ENCODE measurements around the gene TMEM229B.
A peak's percentile ranks its signal among the peaks of the same experiment; 100 is the strongest.

The TMEM229B gene

DNA sequence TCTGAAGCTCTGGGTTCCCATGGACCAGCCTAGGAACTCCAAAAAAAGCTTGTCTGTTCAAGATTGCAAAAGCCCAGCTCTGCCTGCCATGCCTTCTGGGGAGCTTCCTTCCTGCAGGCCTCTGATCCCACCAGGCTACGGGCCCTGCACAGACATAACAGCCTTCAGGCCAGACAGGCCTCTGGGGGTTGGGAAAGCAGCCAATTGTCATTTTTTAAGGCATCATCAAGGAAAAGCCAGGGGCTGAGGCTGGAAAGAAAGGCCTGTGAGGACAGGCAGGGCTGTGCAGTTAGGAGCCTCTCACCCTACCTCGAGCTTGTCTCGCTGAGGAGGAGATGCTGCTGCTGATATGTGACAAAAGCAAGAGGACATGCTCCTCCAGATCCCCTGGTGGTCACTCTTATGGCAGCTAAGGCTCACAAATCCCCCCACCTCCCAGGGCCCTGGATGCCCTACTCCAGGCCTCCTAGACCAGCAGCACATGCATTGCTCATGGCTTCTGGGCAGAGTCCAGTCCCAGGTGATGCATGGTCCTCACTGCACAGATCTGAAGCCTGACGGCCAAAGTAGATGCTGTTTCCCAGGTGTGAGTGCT lies 2.9 kb downstream of the TMEM229B start:
- Mint-ChIP-seq H3K9me3 (no peaks in the 10 kb centered on the region), H3K27me3 (no peaks in the 10 kb centered on the region), H3K36me3 (ENCODE audit: low read depth) (peaks cover 27% of the 10 kb centered on the region), H3K27ac (no peak overlapping the region), H3K4me3 (no peak overlapping the region), H3K4me1 (ENCODE audit: low read depth) (peaks cover 86% of the 10 kb centered on the region)
- no peak for DNase-seq

DNA sequence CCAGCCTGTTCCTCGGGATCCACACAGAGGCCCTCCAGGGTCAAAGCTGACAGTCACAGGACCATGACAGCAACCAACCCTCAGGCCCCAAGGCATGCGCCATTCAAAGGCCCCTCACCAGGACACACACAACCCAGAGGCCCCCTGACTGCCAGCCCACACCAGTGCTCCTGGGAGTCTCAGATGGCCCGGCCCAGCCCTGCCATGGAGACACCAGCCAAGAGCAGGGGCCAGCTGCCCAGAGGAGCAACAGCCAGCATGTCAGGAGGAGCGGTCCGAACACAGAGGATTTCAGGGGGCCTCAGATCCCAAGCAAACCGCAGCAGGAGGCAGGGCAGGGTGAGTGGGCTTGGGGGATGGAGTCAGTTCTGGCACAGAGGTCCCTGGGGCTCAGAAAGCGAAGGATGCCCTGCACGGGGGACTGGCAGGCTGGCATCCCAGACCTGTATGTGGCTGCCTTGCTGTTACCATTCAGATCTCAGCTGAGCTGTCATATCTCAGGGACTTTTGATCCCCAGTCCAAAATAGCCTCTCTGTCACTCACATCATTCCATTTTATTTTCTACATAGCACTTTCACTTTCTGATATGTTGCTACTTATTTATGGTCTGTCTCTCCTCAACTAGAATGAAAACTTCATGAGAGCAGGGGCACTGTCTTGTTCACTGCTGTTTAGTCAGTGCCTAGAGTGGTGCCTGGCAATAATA lies 4.8 kb downstream of the TMEM229B start:
- no peak for DNase-seq
- H3K9me3 Mint-ChIP-seq = no peaks in the 10 kb centered on the region
- peak overlapping the region; percentile 37 for H3K27ac Mint-ChIP-seq
- peaks cover 73% of the 10 kb centered on the region for H3K4me1 Mint-ChIP-seq (ENCODE audit: low read depth)
- H3K36me3 Mint-ChIP-seq (ENCODE audit: low read depth) = peaks cover 27% of the 10 kb centered on the region
- no peak overlapping the region for H3K4me3 Mint-ChIP-seq
- H3K27me3 Mint-ChIP-seq = no peaks in the 10 kb centered on the region

DNA sequence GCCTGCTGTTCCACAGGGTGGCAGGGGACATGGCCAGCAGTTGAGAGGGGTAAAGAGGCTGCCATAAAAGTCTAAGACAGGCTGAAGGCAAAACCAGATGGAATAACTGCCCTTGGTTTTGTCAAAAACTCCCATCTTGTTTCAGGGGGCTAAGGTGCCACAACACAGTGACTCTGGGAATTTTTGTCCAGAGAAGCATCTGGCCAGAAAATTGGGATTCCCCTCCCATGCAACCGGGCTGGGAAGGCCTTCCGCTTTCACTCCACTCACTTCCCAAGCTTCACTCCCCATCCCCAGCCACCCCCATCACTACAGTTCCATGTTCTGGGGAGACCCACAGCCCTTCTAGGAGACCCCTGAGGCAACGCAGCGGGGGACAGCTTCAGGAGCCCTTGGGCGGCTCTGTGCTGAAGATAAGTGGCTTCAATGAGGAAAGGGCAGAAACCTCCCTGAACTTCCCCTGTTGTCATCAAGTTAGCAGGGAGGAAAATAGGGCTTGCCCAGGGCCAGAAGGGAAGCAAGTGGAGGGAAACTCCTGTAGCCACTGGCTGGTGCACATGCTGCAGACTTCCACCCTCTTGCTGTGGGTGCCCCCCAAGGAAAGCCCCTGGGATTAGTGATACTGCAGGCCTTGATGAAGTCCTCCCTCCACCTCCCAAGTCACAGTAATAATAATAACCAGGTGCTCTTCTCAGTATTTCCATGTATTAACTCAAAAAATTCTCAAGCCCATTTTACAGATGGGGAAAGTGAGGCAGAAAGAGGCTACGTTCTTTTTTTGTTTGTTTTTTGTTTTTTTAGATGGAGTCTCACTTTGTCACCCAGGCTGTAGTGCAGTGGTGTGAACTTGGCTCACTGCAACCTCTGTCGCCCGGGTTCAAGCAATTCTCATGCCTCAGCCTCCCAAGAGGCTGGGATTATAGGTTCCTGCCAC lies 6.0 kb downstream of the TMEM229B start:
- no peak overlapping the region for H3K27ac Mint-ChIP-seq
- peaks cover 32% of the 10 kb centered on the region for H3K36me3 Mint-ChIP-seq (ENCODE audit: low read depth)
- H3K4me3 Mint-ChIP-seq = no peak overlapping the region
- no peaks in the 10 kb centered on the region for H3K27me3 Mint-ChIP-seq
- no peaks in the 10 kb centered on the region for H3K9me3 Mint-ChIP-seq
- H3K4me1 Mint-ChIP-seq (ENCODE audit: low read depth) = peaks cover 65% of the 10 kb centered on the region
- no peak for DNase-seq

DNA sequence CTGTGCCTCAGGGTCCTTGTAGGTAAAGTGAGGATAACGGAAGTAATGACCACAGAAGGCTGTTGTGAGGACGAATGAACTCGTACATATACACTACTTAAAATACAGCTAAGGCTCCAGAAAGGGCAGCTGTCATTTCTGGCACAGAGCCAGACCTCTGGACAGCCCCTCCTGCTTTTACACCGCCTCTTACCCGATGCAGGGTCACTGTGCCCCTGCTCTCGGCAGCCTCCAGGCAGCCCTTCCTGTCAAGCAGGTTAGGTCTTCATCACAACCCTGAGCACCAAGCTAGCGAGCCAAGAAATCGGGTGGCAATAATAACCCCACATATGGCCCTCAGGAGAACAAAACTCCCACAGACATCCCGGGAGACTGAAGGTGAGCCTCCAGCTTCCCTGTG lies 8.5 kb downstream of the TMEM229B start:
- Mint-ChIP-seq H3K27ac (no peak overlapping the region), H3K4me1 (ENCODE audit: low read depth) (peaks cover 47% of the 10 kb centered on the region), H3K36me3 (ENCODE audit: low read depth) (peaks cover 20% of the 10 kb centered on the region), H3K9me3 (no peaks in the 10 kb centered on the region), H3K4me3 (no peak overlapping the region), H3K27me3 (no peaks in the 10 kb centered on the region)
- DNase-seq = no peak

DNA sequence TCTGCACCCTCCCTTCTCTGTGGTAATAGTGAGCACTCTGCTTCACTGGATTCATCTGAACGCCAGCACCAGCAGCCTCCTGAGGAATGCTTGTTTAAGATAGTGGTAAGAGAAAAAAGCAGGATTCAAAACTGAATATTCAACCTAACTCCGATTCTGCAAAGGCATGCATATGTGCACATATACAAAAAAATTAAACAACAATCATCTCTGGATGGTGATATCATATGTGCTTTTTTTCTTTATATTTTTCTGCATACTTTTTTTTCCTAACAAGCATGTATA lies 9.8 kb downstream of the TMEM229B start:
- no peak for DNase-seq
- Mint-ChIP-seq H3K4me1 (ENCODE audit: low read depth) (peaks cover 35% of the 10 kb centered on the region), H3K9me3 (no peaks in the 10 kb centered on the region), H3K36me3 (ENCODE audit: low read depth) (peaks cover 16% of the 10 kb centered on the region), H3K27ac (peak overlapping the region; percentile 60), H3K4me3 (no peak overlapping the region), H3K27me3 (no peaks in the 10 kb centered on the region)

DNA sequence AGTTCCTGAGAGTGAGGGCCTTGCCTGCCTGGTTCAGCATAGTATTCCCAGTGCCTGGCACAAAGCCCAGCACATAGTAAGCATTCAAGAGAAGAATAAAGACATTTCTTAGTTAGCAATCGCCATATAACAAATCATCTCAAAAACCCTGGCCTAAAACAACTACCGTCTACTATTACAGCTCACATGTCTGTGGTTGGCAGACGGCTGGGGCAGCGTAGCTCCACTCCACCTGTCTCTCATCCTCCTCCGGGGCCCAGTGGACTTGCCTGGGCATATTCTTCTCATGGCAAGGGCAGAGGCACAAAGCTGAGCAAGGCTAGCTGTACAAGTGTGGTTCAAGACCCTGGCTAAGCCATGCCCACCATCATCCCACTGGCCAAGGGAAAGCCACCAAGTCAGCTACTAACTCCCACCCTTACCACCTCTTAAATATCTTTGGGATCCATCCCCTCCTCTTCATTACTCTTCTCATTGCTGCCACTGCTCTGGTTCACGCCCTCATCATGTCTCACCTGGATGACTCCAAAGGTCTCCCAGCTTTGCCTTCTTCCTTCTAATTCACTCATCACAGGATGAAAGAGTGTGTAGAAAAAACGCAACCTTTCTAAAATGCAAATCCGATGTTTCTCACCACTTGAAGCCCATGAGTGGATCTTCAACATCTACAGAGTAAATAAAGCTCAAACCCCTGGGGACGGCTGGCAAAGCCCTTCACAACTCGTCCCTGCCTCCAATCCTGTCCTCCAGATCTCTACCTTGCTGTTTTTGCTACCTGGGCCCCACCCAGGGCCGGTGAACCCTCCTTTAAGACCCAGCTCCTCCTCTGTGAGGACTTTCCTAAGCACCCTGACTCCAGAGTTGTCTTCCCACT lies 10.4 kb downstream of the TMEM229B start:
- Mint-ChIP-seq H3K36me3 (ENCODE audit: low read depth) (peaks cover 18% of the 10 kb centered on the region), H3K27me3 (no peaks in the 10 kb centered on the region), H3K4me3 (no peak overlapping the region), H3K9me3 (no peaks in the 10 kb centered on the region), H3K4me1 (ENCODE audit: low read depth) (peaks cover 31% of the 10 kb centered on the region), H3K27ac (peak overlapping the region; percentile 60)
- no peak for DNase-seq

DNA sequence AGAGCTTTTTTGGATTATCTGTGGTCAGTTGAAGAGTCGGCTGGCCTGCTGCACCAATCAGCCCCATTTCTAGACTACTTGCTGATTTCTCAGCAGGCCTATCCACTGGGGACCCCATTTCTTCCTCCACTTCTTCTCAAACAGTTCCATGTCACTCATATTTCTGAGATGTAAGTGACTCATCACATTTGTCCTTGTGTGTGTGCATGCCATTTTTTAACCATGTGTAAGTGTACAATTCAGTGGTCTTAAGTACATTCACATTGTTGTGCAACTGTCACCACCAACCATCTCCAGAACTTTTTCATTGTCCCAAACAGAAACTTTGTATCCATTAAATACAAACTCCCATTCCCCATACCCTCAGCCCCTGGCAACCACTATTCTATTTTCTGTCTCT lies 14.2 kb downstream of the TMEM229B start:
- no peak for DNase-seq
- Mint-ChIP-seq H3K4me3 (no peak overlapping the region), H3K4me1 (ENCODE audit: low read depth) (peaks cover 12% of the 10 kb centered on the region), H3K9me3 (no peaks in the 10 kb centered on the region), H3K27ac (no peak overlapping the region), H3K36me3 (ENCODE audit: low read depth) (peaks cover 23% of the 10 kb centered on the region), H3K27me3 (no peaks in the 10 kb centered on the region)

DNA sequence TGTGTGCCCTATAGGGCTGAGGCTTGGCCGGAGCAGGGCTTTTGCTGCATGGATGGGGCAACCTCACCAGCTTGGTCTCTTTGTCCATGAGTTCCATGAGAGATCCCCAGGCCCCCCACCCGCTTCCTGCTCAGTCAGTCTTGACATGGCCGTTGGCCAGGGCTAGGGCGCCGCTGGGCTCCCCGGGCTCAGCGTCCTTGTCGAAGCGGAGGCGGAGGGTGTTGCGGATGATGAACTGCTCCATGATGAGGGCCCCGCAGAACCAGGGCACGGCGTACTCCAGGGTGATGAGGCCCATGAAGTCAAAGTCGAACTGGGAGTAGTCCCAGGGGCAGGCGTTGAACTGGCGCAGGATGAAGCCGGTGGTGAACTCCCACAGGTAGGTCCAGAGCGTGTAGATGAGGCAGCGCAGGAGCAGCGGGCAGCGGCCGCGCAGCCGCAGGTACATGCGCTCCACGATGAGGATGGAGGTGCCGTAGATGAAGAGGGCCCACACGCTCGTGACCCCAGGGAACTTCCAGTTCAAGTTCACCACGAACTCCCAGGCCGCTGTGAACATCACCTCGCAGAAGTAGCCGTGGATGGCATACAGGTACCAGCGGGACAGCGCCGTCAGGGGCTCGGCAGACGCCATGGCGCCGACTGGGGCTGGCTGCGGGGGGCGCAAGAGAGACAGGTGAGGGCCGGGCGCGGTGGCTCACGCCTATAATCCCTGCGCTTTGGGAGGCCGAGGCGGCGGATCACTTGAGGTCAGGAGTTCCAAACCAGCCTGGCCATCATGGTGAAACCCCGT lies 15.0 kb downstream of the TMEM229B start:
- H3K36me3 Mint-ChIP-seq (ENCODE audit: low read depth) = peaks cover 20% of the 10 kb centered on the region
- peaks cover 11% of the 10 kb centered on the region for H3K4me1 Mint-ChIP-seq (ENCODE audit: low read depth)
- DNase-seq = no peak
- no peaks in the 10 kb centered on the region for H3K27me3 Mint-ChIP-seq
- H3K4me3 Mint-ChIP-seq = no peak overlapping the region
- no peaks in the 10 kb centered on the region for H3K9me3 Mint-ChIP-seq
- H3K27ac Mint-ChIP-seq = no peak overlapping the region

DNA sequence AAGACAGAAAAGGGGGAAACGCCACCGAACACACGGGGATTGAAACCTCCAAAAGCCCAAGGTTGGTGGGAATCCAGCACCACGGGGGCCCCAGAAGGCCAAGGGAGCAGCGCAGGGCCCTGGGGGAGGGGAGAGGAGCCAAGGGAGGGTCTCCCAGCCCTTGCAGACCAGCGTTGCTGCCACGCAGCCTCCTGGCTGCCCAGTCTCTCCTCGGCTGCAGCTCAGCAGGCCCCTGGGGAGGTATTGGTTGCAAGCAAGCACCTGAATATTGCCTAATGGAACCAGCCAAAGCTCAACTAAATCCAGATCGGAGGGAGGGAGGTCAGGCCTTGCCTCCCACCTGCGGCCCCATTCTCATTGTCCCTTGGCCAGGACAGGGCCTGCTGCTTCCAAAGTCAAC lies 15.8 kb downstream of the TMEM229B start:
- Mint-ChIP-seq H3K9me3 (no peaks in the 10 kb centered on the region), H3K4me3 (no peak overlapping the region), H3K27me3 (no peaks in the 10 kb centered on the region), H3K36me3 (ENCODE audit: low read depth) (peaks cover 18% of the 10 kb centered on the region), H3K27ac (no peak overlapping the region), H3K4me1 (ENCODE audit: low read depth) (peaks cover 12% of the 10 kb centered on the region)
- DNase-seq = no peak

DNA sequence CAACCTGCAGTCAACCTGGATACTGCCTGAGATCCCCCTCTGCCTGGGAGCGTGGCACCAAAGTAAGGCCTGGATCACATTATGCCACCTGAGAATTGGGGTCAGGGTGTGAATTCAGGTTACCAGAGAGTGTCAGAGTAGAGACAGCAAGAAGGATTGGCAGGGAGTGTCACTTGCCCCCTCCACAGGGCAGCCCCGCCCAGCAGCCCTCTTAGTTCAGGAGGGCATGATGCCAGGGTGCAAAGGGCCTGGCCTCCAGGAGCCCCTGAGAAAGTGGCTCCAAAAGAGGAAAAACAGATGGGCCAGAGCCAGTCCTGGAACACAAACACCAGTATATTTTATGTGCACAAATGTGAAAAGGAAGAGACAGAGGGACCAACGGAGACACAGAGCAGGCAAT lies 18.6 kb downstream of the TMEM229B start:
- no peak overlapping the region for H3K4me3 Mint-ChIP-seq
- H3K27me3 Mint-ChIP-seq = no peaks in the 10 kb centered on the region
- H3K27ac Mint-ChIP-seq = no peak overlapping the region
- peaks cover 19% of the 10 kb centered on the region for H3K4me1 Mint-ChIP-seq (ENCODE audit: low read depth)
- no peak for DNase-seq
- no peaks in the 10 kb centered on the region for H3K9me3 Mint-ChIP-seq
- H3K36me3 Mint-ChIP-seq (ENCODE audit: low read depth) = peaks cover 11% of the 10 kb centered on the region

DNA sequence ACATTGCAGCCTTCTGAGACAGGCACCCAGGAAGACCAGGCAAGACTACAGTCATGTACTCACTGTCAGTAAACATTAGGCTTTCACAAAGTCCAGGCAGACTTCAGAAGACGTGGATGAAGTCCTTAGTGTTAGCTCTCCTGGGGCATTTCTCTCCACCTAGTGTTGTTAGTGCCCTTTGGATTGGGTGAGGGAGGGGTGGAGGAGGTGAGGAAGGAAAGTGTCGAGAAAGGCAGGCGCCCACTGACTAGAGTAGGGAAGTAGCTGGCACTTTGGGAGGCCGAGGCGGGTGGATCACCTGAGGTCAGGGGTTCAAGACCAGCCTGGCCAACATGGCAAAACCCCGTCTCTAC lies 20.2 kb downstream of the TMEM229B start:
- no peaks in the 10 kb centered on the region for H3K27me3 Mint-ChIP-seq
- no peak overlapping the region for H3K4me3 Mint-ChIP-seq
- DNase-seq = no peak
- no peak overlapping the region for H3K27ac Mint-ChIP-seq
- peaks cover 33% of the 10 kb centered on the region for H3K4me1 Mint-ChIP-seq (ENCODE audit: low read depth)
- no peaks in the 10 kb centered on the region for H3K9me3 Mint-ChIP-seq
- peaks cover 8% of the 10 kb centered on the region for H3K36me3 Mint-ChIP-seq (ENCODE audit: low read depth)

DNA sequence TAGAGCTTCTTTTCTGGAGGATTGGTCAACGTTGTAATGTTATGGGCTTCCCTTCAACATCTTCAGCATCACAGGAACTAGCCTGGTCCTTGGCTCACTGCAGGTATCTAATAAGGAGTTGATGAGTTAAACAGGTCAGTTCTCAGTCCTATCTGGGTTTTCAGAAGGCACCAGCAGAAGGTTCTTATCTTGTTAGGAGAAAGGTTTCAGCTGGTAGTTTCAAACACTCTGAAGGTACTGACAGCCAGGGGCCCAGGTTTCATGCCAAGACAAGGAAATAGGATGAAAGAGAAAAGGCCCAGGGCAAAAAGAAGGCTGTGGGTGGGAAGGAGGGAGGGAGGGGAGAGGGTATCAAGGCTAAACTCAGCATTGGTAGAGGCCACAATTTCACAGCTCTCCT lies 21.4 kb downstream of the TMEM229B start:
- H3K4me3 Mint-ChIP-seq = no peak overlapping the region
- peaks cover 33% of the 10 kb centered on the region for H3K4me1 Mint-ChIP-seq (ENCODE audit: low read depth)
- H3K36me3 Mint-ChIP-seq (ENCODE audit: low read depth) = no peaks in the 10 kb centered on the region
- no peak for DNase-seq
- H3K27ac Mint-ChIP-seq = no peak overlapping the region
- no peaks in the 10 kb centered on the region for H3K27me3 Mint-ChIP-seq
- H3K9me3 Mint-ChIP-seq = no peaks in the 10 kb centered on the region

DNA sequence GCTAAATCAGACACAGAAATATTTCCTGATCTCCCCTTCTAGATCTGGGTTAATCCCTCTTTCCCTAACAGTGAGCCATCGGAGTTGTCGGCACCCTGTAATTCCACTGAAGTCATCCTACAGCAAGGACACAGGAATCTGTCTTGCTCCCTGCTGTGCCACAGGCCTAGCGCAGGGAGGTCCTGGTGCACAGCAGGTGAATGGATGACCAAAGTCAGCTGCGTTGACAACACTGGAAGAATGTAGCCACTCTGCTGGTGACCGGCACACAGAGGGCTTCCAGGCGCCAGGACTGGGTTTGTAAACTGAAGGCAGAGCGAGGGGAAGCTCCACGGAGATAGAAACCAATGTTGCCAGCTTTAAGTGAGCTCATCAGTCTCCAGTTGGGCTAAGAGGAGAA lies 23.6 kb downstream of the TMEM229B start:
- no peak overlapping the region for H3K4me3 Mint-ChIP-seq
- DNase-seq = no peak
- H3K27me3 Mint-ChIP-seq = no peaks in the 10 kb centered on the region
- no peak overlapping the region for H3K27ac Mint-ChIP-seq
- no peaks in the 10 kb centered on the region for H3K36me3 Mint-ChIP-seq (ENCODE audit: low read depth)
- peaks cover 36% of the 10 kb centered on the region for H3K4me1 Mint-ChIP-seq (ENCODE audit: low read depth)
- H3K9me3 Mint-ChIP-seq = no peaks in the 10 kb centered on the region

DNA sequence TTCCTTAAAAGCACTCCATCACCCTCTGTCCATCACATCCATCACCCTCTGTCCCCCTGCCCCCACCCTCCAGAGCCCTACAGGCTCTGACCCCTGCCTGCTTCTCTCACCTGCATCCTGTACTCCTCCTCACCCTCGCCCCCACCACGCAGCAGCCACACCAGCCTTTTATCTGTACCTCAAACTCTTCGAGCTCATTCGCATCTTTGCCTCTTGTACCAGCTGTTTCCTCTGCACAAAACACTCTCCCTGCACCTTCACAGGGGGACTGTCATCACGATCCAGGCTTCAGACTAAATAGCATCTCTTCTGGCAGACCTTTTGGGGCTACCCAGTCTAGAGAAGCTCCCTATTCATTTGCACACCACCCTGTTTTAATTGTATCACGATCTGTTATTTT lies 24.1 kb downstream of the TMEM229B start:
- DNase-seq = no peak
- H3K27ac Mint-ChIP-seq = peak overlapping the region; percentile 1
- no peaks in the 10 kb centered on the region for H3K27me3 Mint-ChIP-seq
- peaks cover 36% of the 10 kb centered on the region for H3K4me1 Mint-ChIP-seq (ENCODE audit: low read depth)
- H3K4me3 Mint-ChIP-seq = no peak overlapping the region
- H3K36me3 Mint-ChIP-seq (ENCODE audit: low read depth) = no peaks in the 10 kb centered on the region
- no peaks in the 10 kb centered on the region for H3K9me3 Mint-ChIP-seq

All from activated T-cell treated with anti-CD3 and anti-CD28 coated beads, Interleukin-2, amount 50 U/mL, for 24 hours (primary cell).